CD4-positive, alpha-beta T cell treated with Interferon alpha-2 for 1 hour (primary cell): ENCODE measurements around the gene NOTCH2.
"Not testable (repeated sequence)": the region's sequence is repeated elsewhere in the genome, so short reads cannot be mapped to it uniquely, and the experiment has no call there.

Experiments
- DNase-seq, 2 donors: peaks; one replicate each; pipeline ENCODE4 v3.0.0-alpha.2; 2020 to 2022

NOTCH2 gene

DNA sequence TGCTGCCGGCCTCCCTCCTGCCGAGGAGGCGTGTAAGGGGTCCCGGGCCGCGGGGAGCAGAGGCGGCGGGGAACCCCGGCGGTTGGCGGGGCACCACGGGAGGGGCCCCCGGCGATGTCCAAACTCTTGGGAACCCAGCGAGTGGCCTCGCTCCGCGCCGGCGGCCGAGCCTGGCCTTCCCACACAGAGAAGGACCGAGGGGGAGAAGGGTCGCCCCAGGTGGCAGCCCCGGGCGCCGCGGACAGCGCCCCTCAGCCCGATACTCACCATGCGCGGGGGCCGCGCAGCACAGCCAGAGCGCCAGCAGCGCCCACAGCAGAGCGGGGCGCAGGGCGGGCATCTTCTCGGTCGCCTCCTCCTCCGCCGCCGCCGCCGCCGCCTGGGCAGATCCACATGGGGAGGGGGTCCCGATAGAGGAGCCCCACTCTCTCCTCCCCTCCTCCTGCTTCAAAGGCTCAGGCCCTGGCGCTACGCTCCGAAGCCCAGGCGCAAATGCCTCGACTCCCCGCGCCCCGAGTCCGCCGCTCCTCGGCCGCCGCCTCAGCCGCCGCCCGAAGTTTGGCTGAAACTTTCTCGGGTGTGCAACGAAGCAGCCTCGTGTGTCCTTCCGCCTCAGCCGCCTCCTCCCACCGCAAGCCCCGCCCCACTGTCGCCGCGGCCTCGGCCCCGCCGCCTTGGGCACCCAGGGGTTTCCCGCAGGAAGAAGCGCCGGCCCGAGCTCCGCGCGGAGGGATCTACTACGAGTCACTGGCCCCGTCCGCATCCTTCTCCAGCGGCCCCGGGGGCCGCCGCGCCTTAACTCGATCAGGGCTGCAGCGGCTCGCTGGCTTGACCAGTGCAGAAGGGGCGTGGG lies at the start of gene NOTCH2:
Gene NOTCH2 (minus strand): TSS at position 596 of the 853 bp plus-strand sequence. CDS start 256 bp downstream, at position 340.
- peak; percentile 78 to 84 for DNase-seq

- DNase-seq: peak in 1 of 2 donors; percentile 7
These were observed 48.1 kb upstream of the NOTCH2 start for GRCh38 chr1:120117371-120118177.

DNA sequence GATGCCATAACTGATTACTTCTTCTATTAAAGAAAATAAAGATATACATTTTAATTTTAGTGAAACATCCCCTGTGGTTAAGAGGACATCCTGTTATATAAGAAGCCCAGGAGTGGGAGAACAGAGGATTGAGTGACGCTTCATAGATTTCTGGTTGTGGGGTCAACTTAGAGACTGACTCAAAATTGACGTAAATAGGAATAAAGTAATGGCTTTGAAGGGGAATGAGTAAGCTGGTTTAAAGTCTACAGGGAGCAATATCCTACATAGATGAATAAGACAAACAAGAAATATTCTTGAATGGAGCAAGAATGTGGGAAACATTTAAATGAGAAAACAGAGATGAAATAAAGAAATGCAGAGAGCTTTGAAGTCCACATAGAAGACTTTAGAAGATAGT lies 46.6 kb upstream of the NOTCH2 start:
- not testable (repeated sequence) for DNase-seq

- DNase-seq: not testable (repeated sequence)
These were observed 43.7 kb upstream of the NOTCH2 start for GRCh38 chr1:120113134-120113533.

GRCh38 chr1:120112212-120112611 lies 42.8 kb upstream of the NOTCH2 start:
- not testable (repeated sequence) for DNase-seq

DNA sequence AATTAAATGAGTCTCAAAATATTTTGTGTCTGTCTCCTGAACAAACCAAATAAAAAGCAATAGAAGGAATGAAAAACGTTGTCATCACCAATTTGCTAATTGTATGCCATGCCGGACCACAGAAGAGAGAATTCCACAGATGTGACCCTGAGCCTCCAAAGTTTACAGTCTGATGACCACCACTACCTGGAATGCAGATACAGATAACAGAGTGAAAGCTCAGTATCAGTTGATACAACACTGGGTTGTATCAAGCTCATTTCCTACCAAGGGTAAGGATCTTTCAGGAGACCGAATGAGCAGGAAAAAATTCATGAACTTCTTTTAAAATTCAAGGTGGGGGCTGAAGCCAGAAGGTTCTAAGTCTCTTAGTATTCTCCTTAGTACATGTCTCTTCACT lies 42.3 kb upstream of the NOTCH2 start:
- not testable (repeated sequence) for DNase-seq

GRCh38 chr1:120111008-120111407 lies 41.5 kb upstream of the NOTCH2 start:
- not testable (repeated sequence) for DNase-seq

GRCh38 chr1:120109656-120110055 lies 40.2 kb upstream of the NOTCH2 start:
- DNase-seq: not testable (repeated sequence)

DNA sequence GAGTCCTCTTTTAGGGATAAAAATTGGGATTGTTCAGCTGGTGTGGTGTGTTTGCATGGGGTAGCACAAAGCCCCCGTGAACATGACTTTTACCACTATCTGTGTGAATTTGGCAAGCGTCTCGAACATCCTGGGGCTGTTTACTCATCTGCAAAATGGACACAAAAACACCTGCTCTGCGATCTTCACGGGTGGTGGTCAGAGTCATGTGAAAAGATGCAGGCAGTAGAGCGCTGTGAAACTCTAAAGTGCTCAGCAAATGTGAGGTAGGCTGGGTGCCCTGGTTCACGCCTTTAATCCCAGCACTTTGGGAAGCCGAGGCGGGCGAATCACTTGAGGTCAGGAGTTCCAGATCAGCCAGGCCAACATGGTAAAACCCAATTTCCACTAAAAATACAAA lies 39.7 kb upstream of the NOTCH2 start:
- not testable (repeated sequence) for DNase-seq

- not testable (repeated sequence) for DNase-seq
These were observed 35.8 kb upstream of the NOTCH2 start for GRCh38 chr1:120105288-120105687.

DNA sequence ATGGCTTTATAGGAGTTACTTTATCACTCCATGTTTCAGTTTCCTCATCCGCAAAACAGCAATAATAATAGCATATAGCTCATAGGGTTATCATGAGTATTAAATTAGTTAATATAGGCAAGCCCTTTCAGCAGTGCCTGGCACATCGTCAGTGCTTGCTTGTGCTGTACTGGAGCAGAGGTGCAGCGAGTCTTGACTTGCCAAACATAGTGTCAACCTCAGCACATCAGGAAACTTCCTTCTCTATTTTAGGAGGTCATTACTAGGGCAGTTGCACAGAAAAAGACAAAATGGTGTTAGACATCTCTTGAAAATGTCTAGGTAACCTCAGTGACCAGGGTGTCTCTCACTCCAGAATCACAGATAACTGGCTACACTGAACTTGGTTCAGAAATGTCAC lies 34.3 kb upstream of the NOTCH2 start:
- not testable (repeated sequence) for DNase-seq

DNA sequence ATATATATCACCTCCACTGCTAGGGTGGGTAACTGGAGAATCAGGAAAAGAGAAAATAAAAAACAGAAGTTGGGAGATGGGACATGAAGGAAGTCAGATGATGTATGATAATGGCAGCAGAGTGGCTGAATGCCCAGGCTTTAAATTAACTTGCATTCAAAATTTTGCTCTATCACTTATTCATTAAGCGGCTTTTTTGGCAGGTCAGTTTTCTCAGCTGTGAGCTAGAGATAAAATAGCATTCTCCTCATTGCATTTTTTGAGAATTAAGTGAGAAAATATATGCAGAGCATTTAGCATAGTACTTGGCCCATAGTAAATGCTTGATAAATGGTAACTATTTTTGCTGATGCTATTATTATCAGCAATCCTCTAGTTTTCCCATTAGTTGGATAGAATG lies 32.1 kb upstream of the NOTCH2 start:
- DNase-seq: not testable (repeated sequence)

- DNase-seq: not testable (repeated sequence)
These were observed 31.1 kb upstream of the NOTCH2 start for GRCh38 chr1:120100590-120100989.

GRCh38 chr1:120098986-120099759 lies 29.7 kb upstream of the NOTCH2 start:
- not testable (repeated sequence) for DNase-seq

DNA sequence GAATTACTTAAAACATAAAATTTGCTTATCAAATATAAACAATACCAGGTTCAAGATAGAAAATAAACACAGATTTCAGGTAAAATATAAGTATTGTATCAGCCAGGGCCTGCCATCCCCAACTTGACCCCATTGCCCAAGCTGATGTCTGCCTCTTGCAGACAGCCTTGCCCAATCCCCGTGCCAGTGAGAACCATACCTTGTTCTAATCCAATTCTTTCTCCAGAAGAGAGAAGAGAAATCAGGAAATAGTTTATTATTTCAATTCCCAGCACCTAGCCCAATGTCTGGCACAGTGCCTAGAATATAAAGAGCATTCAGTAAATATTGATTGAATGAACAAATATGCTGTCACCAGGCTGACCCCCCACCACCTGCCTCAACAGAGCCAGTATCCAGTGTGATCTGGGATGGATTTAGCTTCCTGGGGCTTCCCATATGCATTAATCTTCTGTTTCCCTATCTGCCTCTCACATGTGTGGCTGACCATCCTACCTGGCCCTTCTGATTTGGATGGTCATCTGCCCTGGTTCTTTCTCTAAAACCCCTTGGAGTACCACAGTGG lies 27.6 kb upstream of the NOTCH2 start:
- DNase-seq: not testable (repeated sequence)

- DNase-seq: not testable (repeated sequence)
These were observed 24.2 kb upstream of the NOTCH2 start for GRCh38 chr1:120093548-120094181.

- not testable (repeated sequence) for DNase-seq
These were observed 23.1 kb upstream of the NOTCH2 start for GRCh38 chr1:120092232-120093218.

GRCh38 chr1:120090830-120091229 lies 21.4 kb upstream of the NOTCH2 start:
- DNase-seq: not testable (repeated sequence)

- DNase-seq: peak; percentile 15 to 48
These were observed 18.5 kb upstream of the NOTCH2 start for GRCh38 chr1:120087959-120088358.

DNA sequence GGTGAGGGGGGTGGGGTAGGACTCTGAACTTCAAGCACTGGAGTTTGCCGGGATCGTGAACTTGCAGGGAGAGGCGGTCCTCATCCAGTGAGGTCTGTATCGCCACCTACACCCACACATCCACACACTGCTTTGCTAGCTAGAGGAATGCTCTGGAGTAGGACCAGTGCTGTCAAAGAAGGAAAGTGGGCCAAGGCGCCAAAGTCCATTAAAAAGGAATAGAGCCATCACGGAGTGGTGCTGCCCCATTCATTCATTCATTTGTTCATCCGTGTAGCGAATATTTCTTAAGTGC lies 405 bp upstream of the NOTCH2 start:
- DNase-seq: not testable (repeated sequence)

DNA sequence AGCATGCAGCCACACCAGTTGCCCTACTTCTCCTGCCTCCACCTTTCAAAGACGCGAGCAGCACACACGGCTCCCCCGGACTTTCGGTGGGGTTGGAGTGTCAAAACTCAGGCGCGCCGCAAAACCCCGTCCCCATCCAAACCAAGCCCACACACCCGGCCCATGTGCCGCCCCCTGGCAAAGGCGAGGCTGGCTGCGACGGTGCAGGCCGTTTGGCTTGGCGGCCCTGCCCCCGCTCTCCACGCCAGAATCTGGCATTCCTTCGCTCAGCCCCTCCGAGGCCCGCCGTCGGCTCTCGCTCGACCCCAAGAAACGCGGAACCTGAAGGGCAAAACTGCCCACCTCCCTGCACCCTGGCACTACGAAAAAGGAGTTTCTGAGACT lies 787 bp downstream of the NOTCH2 start:
- peak in 1 of 2 donors; percentile 36 for DNase-seq
